HG03159 (cell line): ENCODE data around the gene NHERF1.

ENCODE experiments used
- ATAC-seq: cut with Tn5 transposase; IDR thresholded peaks from one replicate; pipeline ENCODE4 v1.9.1; 2021; ENCODE audit warnings: mild to moderate bottlenecking, moderate library complexity; ENCODE audit not compliant: unreplicated experiment

Gene NHERF1

GRCh38 chr17:74782571-74782970 lies 34.1 kb downstream of the NHERF1 start:
- ATAC-seq = no peak

GRCh38 chr17:74784125-74784810 lies 35.8 kb downstream of the NHERF1 start:
- ATAC-seq = no peak

GRCh38 chr17:74785096-74785980 lies 36.9 kb downstream of the NHERF1 start:
- no peak for ATAC-seq

- ATAC-seq = no peak
Observed at GRCh38 chr17:74785981-74786360, 37.5 kb downstream of the NHERF1 start.

GRCh38 chr17:74786431-74787055 lies 38.1 kb downstream of the NHERF1 start:
- no peak for ATAC-seq

GRCh38 chr17:74790161-74791058 lies 42.0 kb downstream of the NHERF1 start:
- ATAC-seq = no peak

GRCh38 chr17:74792586-74793105 lies 44.2 kb downstream of the NHERF1 start:
- no peak for ATAC-seq

- ATAC-seq = no peak
Observed at GRCh38 chr17:74795327-74796020, 47.0 kb downstream of the NHERF1 start.

GRCh38 chr17:74796211-74796610 lies 47.8 kb downstream of the NHERF1 start:
- ATAC-seq = no peak

- no peak for ATAC-seq
Observed at GRCh38 chr17:74796866-74797265, 48.4 kb downstream of the NHERF1 start.

GRCh38 chr17:74797824-74798223 lies 49.4 kb downstream of the NHERF1 start:
- no peak for ATAC-seq

- no peak for ATAC-seq
Observed at GRCh38 chr17:74798239-74798707, 49.8 kb downstream of the NHERF1 start.

- ATAC-seq = no peak
Observed at GRCh38 chr17:74799097-74799496, 50.7 kb downstream of the NHERF1 start.

GRCh38 chr17:74800531-74800930 lies 52.1 kb downstream of the NHERF1 start:
- ATAC-seq = no peak

- ATAC-seq = no peak
Observed at GRCh38 chr17:74801896-74802295, 53.5 kb downstream of the NHERF1 start.

- no peak for ATAC-seq
Observed at GRCh38 chr17:74803388-74803930, 55.0 kb downstream of the NHERF1 start.

- no peak for ATAC-seq
Observed at GRCh38 chr17:74803971-74804370, 55.5 kb downstream of the NHERF1 start.

- ATAC-seq = no peak
Observed at GRCh38 chr17:74804683-74805082, 56.3 kb downstream of the NHERF1 start.

GRCh38 chr17:74805591-74805991 lies 57.2 kb downstream of the NHERF1 start:
- ATAC-seq = no peak
